Tibial nerve (tissue), 4 donors: Measurements from ENCODE around the gene DHFR. TPM values are rescaled to one million over a fixed set of nuclear protein-coding genes. Genes with fewer than 3 reads are reported as not detected.

Experiments
- DNase-seq, 2 donors: peaks; one replicate each; pipeline ENCODE4 v3.0.0-alpha.2; 2019; ENCODE audit warnings: low spot score in 2 of 2
- H3K27ac ChIP-seq, 4 donors: fragments of 200-600 bp; sonication (generic) in 3 of 4; one replicate each; pipeline ENCODE4 v1.5.1; 2017 to 2019; ENCODE audit warnings: mild to moderate bottlenecking in 1 of 4
- H3K27me3 ChIP-seq, 2 donors: fragments of 200-600 bp; sonication (generic) in 1 of 2; one replicate each; pipeline versions ENCODE4 v1.5.1 to v1.6.0; 2017 to 2019
- H3K36me3 ChIP-seq, 3 donors: fragments of 200-600 bp; sonication (generic); one replicate each; pipeline ENCODE4 v1.5.1; 2018 to 2019
- H3K4me1 ChIP-seq, 4 donors: fragments of 200-600 bp; sonication (generic) in 3 of 4; one replicate each; pipeline ENCODE4 v1.5.1; 2017 to 2019
- H3K4me3 ChIP-seq, 4 donors: fragments of 200-600 bp; sonication (generic) in 3 of 4; one replicate each; pipeline ENCODE4 v1.5.1; 2017 to 2019; ENCODE audit warnings: mild to moderate bottlenecking in 1 of 4, moderate library complexity in 1 of 4
- H3K9me3 ChIP-seq, 4 donors: fragments of 200-600 bp; sonication (generic) in 3 of 4; one replicate each; pipeline ENCODE4 v1.5.1; 2017 to 2019
- CTCF ChIP-seq, 5 experiments: fragments of 200-600 bp in 3 of 5; fragments of 450-650 bp in 2 of 5; sonication (generic) in 3 of 5; IDR thresholded peaks; one replicate each; pipeline ENCODE4 v1.5.1; 2016 to 2019; ENCODE audit warnings: antibody characterized with exemption in 5 of 5, mild to moderate bottlenecking in 3 of 5, moderate library complexity in 2 of 5
- EP300 ChIP-seq, 2 donors: sonication (generic); formaldehyde crosslinking; IDR thresholded peaks; one replicate each; pipeline ENCODE4 v1.6.1; 2017; ENCODE audit warnings: antibody characterized with exemption in 2 of 2, mild to moderate bottlenecking in 1 of 2
- POLR2A ChIP-seq, 2 donors: fragments of 450-650 bp; IDR thresholded peaks; one replicate each; pipeline ENCODE4 v1.6.1; 2017; ENCODE audit warnings: antibody characterized with exemption in 2 of 2, mild to moderate bottlenecking in 2 of 2, moderate library complexity in 2 of 2
- WGBS, 2 donors: methylation state at CpG; one replicate each; pipeline ENCODE4 v1.1.5; 2018; 5-methylcytosine and 5-hydroxymethylcytosine counted together
- total RNA-seq, 4 donors: library from RNA; depleted of rRNA; stranded (reverse); fragments of >200 nt; gene quantifications; one replicate each; pipeline ENCODE4 v1.1.0, GENCODE V29; 2016

The DHFR gene
- total RNA-seq, 4 donors from 2014 or later = 4.8 to 20.8 (median 12.0) TPM

- no peaks in the 10 kb centered on the region for H3K27me3 ChIP-seq
- peaks cover 0 to 6% (median 2%) of the 10 kb centered on the region in 4 donors for H3K9me3 ChIP-seq
- no peaks in the 10 kb centered on the region for H3K4me1 ChIP-seq
- H3K36me3 ChIP-seq = no peaks in the 10 kb centered on the region
- no peak for DNase-seq
- H3K27ac ChIP-seq = no peak overlapping the region
- H3K4me3 ChIP-seq = no peak overlapping the region
- TF ChIP-seq EP300 (IDR thresholded peaks at IDR 0.05) (no peak), POLR2A (IDR thresholded peaks at IDR 0.05) (no peak), CTCF (IDR thresholded peaks at IDR 0.05) (no peak)
Measured at GRCh38 chr5:80607343-80607742, 47.4 kb downstream of the DHFR start.

GRCh38 chr5:80600943-80601693, 53.7 kb downstream of the DHFR start:
- Histone ChIP-seq H3K4me3 (no peak overlapping the region), H3K9me3 (no peaks in the 10 kb centered on the region), H3K4me1 (no peaks in the 10 kb centered on the region), H3K36me3 (no peaks in the 10 kb centered on the region), H3K27ac (no peak overlapping the region), H3K27me3 (no peaks in the 10 kb centered on the region)
- WGBS, 2 donors = 84 to 95% methylated on average over 2 of the region's 2 CpGs
- no peak for TF ChIP-seq POLR2A (IDR thresholded peaks at IDR 0.05)
- TF ChIP-seq EP300 (IDR thresholded peaks at IDR 0.05) = no peak
- TF ChIP-seq CTCF (IDR thresholded peaks at IDR 0.05) = no peak
- no peak for DNase-seq

GRCh38 chr5:80597500-80597899, 57.3 kb downstream of the DHFR start:
- 76 to 77% methylated on average over 7 of the region's 7 CpGs for WGBS, 2 donors
- TF ChIP-seq CTCF (IDR thresholded peaks at IDR 0.05) (no peak), EP300 (IDR thresholded peaks at IDR 0.05) (no peak)
- H3K27me3 ChIP-seq = no peaks in the 10 kb centered on the region
- no peaks in the 10 kb centered on the region for H3K4me1 ChIP-seq
- no peaks in the 10 kb centered on the region for H3K9me3 ChIP-seq
- H3K27ac ChIP-seq = no peak overlapping the region
- no peaks in the 10 kb centered on the region for H3K36me3 ChIP-seq
- no peak overlapping the region for H3K4me3 ChIP-seq
- no peak for DNase-seq

- no peaks in the 10 kb centered on the region for H3K36me3 ChIP-seq
- no peaks in the 10 kb centered on the region for H3K9me3 ChIP-seq
- no peak for DNase-seq
- TF ChIP-seq POLR2A (IDR thresholded peaks at IDR 0.05) (no peak), EP300 (IDR thresholded peaks at IDR 0.05) (no peak), CTCF (IDR thresholded peaks at IDR 0.05) (no peak)
- no peak overlapping the region for H3K27ac ChIP-seq
- WGBS, 2 donors = 81 to 83% methylated on average over 2 of the region's 2 CpGs
- H3K4me1 ChIP-seq = no peaks in the 10 kb centered on the region
- H3K27me3 ChIP-seq = no peaks in the 10 kb centered on the region
- H3K4me3 ChIP-seq = no peak overlapping the region
Measured at GRCh38 chr5:80594810-80595209, 60.0 kb downstream of the DHFR start.

GRCh38 chr5:80592761-80593160, 62.0 kb downstream of the DHFR start:
- DNase-seq = no peak
- 58 to 63% methylated on average over 2 of the region's 2 CpGs for WGBS, 2 donors
- H3K27me3 ChIP-seq = no peaks in the 10 kb centered on the region
- no peak for TF ChIP-seq CTCF (IDR thresholded peaks at IDR 0.05)
- no peak for TF ChIP-seq POLR2A (IDR thresholded peaks at IDR 0.05)
- no peak for TF ChIP-seq EP300 (IDR thresholded peaks at IDR 0.05)
- no peak overlapping the region for H3K27ac ChIP-seq
- no peak overlapping the region for H3K4me3 ChIP-seq
- H3K9me3 ChIP-seq = no peaks in the 10 kb centered on the region
- no peaks in the 10 kb centered on the region for H3K36me3 ChIP-seq
- no peaks in the 10 kb centered on the region for H3K4me1 ChIP-seq
